ENCODE measurements around the gene SPRY4. TPM values are rescaled to one million over a fixed set of nuclear protein-coding genes. Genes with fewer than 3 reads are reported as not detected.

Gene SPRY4
- total RNA-seq, 1 donor from 2014 or later, result 23.4 TPM

DNA sequence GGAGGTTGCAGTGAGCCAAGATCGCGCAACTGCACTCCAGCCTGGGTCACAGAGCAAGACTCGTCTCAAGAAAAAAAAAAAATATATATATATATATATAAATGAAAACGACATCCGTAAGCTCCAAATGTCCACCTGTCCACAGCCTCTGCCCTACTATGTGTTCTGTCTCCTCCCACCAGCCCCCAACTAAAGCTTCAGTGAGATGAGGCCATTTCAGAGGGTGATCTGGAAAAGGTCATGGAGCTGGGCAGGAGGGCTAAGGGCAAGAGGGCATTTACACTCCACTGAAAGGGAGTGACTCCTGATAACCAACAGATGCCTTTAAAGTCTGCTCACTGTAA, 2.4 kb downstream of the SPRY4 start:
- FAIRE-seq (no peak), DNase-seq (ENCODE audit: low read depth) (no peak)
- Histone ChIP-seq H3K27ac (ENCODE audit: low read depth, low read length) (peak overlapping the region; percentile 80), H4K20me1 (ENCODE audit: insufficient read depth, low read length) (peaks cover 72% of the 10 kb centered on the region), H3K79me2 (ENCODE audit: insufficient read depth, low read length) (peaks cover 87% of the 10 kb centered on the region), H3K9ac (ENCODE audit: low read length) (peak overlapping the region; percentile 90), H3K36me3 (ENCODE audit: insufficient read depth, low read length) (peaks cover 10% of the 10 kb centered on the region), H3K27me3 (ENCODE audit: insufficient read depth, low read length) (no peaks in the 10 kb centered on the region), H3K9me3 (ENCODE audit: insufficient read depth, low read depth, low read length) (no peaks in the 10 kb centered on the region), H3K4me1 (ENCODE audit: insufficient read depth, low read length) (peaks cover 60% of the 10 kb centered on the region), H3K4me2 (ENCODE audit: low read length) (peak overlapping the region; percentile 97), H2AFZ (ENCODE audit: low read depth, low read length) (no peak overlapping the region), H3K4me3 (ENCODE audit: insufficient read depth, low read depth, low read length) (peak overlapping the region; percentile 91)
- H3K27ac Mint-ChIP-seq (ENCODE audit: unreplicated experiment), result no peak overlapping the region
- peaks cover 48% of the 10 kb centered on the region for H3K4me1 Mint-ChIP-seq (ENCODE audit: low read depth, unreplicated experiment)
- no peaks in the 10 kb centered on the region for H3K36me3 Mint-ChIP-seq (ENCODE audit: low read depth, unreplicated experiment)
- H3K27me3 Mint-ChIP-seq (ENCODE audit: low read depth, unreplicated experiment), result no peaks in the 10 kb centered on the region
- peak overlapping the region; percentile 96 for H3K4me3 Mint-ChIP-seq (ENCODE audit: unreplicated experiment)
- no peaks in the 10 kb centered on the region for H3K9me3 Mint-ChIP-seq (ENCODE audit: unreplicated experiment)
- TF ChIP-seq EZH2 (IDR thresholded peaks at IDR 0.05; ENCODE audit: insufficient read depth, low read length), result no peak
- TF ChIP-seq, protein P1, sequence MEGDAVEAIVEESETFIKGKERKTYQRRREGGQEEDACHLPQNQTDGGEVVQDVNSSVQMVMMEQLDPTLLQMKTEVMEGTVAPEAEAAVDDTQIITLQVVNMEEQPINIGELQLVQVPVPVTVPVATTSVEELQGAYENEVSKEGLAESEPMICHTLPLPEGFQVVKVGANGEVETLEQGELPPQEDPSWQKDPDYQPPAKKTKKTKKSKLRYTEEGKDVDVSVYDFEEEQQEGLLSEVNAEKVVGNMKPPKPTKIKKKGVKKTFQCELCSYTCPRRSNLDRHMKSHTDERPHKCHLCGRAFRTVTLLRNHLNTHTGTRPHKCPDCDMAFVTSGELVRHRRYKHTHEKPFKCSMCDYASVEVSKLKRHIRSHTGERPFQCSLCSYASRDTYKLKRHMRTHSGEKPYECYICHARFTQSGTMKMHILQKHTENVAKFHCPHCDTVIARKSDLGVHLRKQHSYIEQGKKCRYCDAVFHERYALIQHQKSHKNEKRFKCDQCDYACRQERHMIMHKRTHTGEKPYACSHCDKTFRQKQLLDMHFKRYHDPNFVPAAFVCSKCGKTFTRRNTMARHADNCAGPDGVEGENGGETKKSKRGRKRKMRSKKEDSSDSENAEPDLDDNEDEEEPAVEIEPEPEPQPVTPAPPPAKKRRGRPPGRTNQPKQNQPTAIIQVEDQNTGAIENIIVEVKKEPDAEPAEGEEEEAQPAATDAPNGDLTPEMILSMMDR (IDR thresholded peaks at IDR 0.05; ENCODE audit: insufficient read depth, low read depth, low read length), result no peak

DNA sequence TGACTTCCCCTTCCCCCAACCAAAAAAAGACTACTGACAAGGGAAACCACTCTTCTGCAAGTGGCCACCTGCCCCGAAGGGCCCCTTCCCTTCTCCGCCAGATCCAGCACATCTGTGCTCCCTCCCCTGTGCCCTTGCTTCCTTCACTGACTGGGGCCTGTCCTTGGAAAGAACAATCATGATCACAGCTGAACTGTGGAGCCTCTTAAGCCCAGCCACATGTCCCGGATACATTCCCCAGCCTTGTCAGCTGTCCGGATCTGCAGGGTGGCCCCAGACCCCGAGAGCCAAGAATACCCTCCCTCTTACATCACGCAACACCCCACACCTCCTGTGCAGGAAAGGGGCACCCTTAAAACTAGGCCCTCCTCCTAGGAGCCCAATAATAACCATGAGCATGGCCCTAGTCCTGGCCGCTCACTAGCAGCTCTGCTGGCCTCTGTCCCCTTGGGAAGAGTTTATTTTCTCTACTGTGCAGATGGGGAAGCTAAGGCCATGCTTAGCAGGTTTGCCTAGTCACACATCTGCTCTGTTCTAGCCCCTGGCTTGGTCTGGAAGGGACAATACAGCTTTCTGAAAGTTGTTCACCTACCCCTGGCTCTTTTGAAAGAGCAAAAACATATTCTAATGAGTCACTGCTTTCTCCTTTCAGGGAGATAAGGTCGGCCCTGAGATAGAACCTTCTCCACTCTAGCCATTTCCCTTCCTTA, 3.8 kb downstream of the SPRY4 start:
- Histone ChIP-seq H3K4me3 (ENCODE audit: insufficient read depth, low read depth, low read length) (peak overlapping the region; percentile 58), H3K4me2 (ENCODE audit: low read length) (peak overlapping the region; percentile 97), H3K27ac (ENCODE audit: low read depth, low read length) (peak overlapping the region; percentile 45), H4K20me1 (ENCODE audit: insufficient read depth, low read length) (peaks cover 86% of the 10 kb centered on the region), H3K79me2 (ENCODE audit: insufficient read depth, low read length) (peaks cover 88% of the 10 kb centered on the region), H3K27me3 (ENCODE audit: insufficient read depth, low read length) (no peaks in the 10 kb centered on the region), H3K36me3 (ENCODE audit: insufficient read depth, low read length) (peaks cover 20% of the 10 kb centered on the region), H2AFZ (ENCODE audit: low read depth, low read length) (no peak overlapping the region), H3K4me1 (ENCODE audit: insufficient read depth, low read length) (peaks cover 58% of the 10 kb centered on the region), H3K9me3 (ENCODE audit: insufficient read depth, low read depth, low read length) (no peaks in the 10 kb centered on the region), H3K9ac (ENCODE audit: low read length) (peak overlapping the region; percentile 65)
- FAIRE-seq, result no peak
- Mint-ChIP-seq H3K36me3 (ENCODE audit: low read depth, unreplicated experiment) (no peaks in the 10 kb centered on the region), H3K9me3 (ENCODE audit: unreplicated experiment) (no peaks in the 10 kb centered on the region), H3K27ac (ENCODE audit: unreplicated experiment) (peak overlapping the region; percentile 64), H3K4me3 (ENCODE audit: unreplicated experiment) (peak overlapping the region; percentile 78), H3K27me3 (ENCODE audit: low read depth, unreplicated experiment) (no peaks in the 10 kb centered on the region), H3K4me1 (ENCODE audit: low read depth, unreplicated experiment) (peaks cover 45% of the 10 kb centered on the region)
- TF ChIP-seq EZH2 (IDR thresholded peaks at IDR 0.05; ENCODE audit: insufficient read depth, low read length), result no peak
- TF ChIP-seq, protein P1 (IDR thresholded peaks at IDR 0.05; ENCODE audit: insufficient read depth, low read depth, low read length), result no peak
- no peak for DNase-seq (ENCODE audit: low read depth)

DNA sequence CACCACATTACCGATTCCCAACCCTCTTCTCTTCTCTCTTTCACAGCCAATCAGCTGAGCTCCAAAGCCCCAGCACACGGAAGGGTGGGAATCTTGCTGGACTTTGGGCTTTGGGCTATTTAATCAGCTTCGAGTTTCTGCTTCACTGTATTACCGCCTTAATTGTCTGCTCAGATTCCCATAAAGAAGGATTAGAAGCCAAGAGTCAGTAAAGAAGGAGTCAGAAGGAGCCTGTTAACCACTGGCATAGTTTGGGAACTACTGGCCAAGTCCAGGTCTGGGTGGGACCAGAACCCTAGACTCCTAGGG, 4.4 kb downstream of the SPRY4 start:
- Mint-ChIP-seq H3K9me3 (ENCODE audit: unreplicated experiment) (no peaks in the 10 kb centered on the region), H3K27ac (ENCODE audit: unreplicated experiment) (peak overlapping the region; percentile 79), H3K27me3 (ENCODE audit: low read depth, unreplicated experiment) (no peaks in the 10 kb centered on the region), H3K36me3 (ENCODE audit: low read depth, unreplicated experiment) (no peaks in the 10 kb centered on the region), H3K4me3 (ENCODE audit: unreplicated experiment) (peak overlapping the region; percentile 78), H3K4me1 (ENCODE audit: low read depth, unreplicated experiment) (peaks cover 51% of the 10 kb centered on the region)
- FAIRE-seq (no peak), DNase-seq (ENCODE audit: low read depth) (no peak)
- Histone ChIP-seq H2AFZ (ENCODE audit: low read depth, low read length) (no peak overlapping the region), H3K9ac (ENCODE audit: low read length) (peak overlapping the region; percentile 65), H3K79me2 (ENCODE audit: insufficient read depth, low read length) (peaks cover 95% of the 10 kb centered on the region), H3K27ac (ENCODE audit: low read depth, low read length) (peak overlapping the region; percentile 45), H3K4me2 (ENCODE audit: low read length) (peak overlapping the region; percentile 97), H3K4me1 (ENCODE audit: insufficient read depth, low read length) (peaks cover 62% of the 10 kb centered on the region), H3K9me3 (ENCODE audit: insufficient read depth, low read depth, low read length) (no peaks in the 10 kb centered on the region), H4K20me1 (ENCODE audit: insufficient read depth, low read length) (peaks cover 92% of the 10 kb centered on the region), H3K4me3 (ENCODE audit: insufficient read depth, low read depth, low read length) (peak overlapping the region; percentile 58), H3K36me3 (ENCODE audit: insufficient read depth, low read length) (peaks cover 24% of the 10 kb centered on the region), H3K27me3 (ENCODE audit: insufficient read depth, low read length) (no peaks in the 10 kb centered on the region)
- TF ChIP-seq EZH2 (IDR thresholded peaks at IDR 0.05; ENCODE audit: insufficient read depth, low read length), result no peak
- TF ChIP-seq, protein P1 (IDR thresholded peaks at IDR 0.05; ENCODE audit: insufficient read depth, low read depth, low read length), result no peak

Data from astrocyte (in vitro differentiated cells and primary cell).